ENCODE measurements around the gene CD300LD.

The CD300LD gene

GRCh38 chr17:74543406-74543805 is 48.7 kb downstream of the CD300LD start:
- DNase-seq: no peak

GRCh38 chr17:74542727-74543383 is 49.2 kb downstream of the CD300LD start:
- DNase-seq: no peak

- no peak for DNase-seq
Measured at GRCh38 chr17:74542166-74542565, 49.9 kb downstream of the CD300LD start.

- no peak for DNase-seq
Measured at GRCh38 chr17:74541176-74542111, 50.6 kb downstream of the CD300LD start.

GRCh38 chr17:74539281-74539820 is 52.7 kb downstream of the CD300LD start:
- DNase-seq: no peak

GRCh38 chr17:74536890-74537289 is 55.2 kb downstream of the CD300LD start:
- no peak for DNase-seq

GRCh38 chr17:74532115-74532514 is 60.0 kb downstream of the CD300LD start:
- DNase-seq: no peak

GRCh38 chr17:74531231-74531761 is 60.8 kb downstream of the CD300LD start, which contains the start of gene CD300LB:
CD300LB (minus strand) TSS chr17:74531475; CDS start chr17:74531350, 125 bp downstream.
- DNase-seq: no peak

- no peak for DNase-seq
Measured at GRCh38 chr17:74530831-74531150, 61.3 kb downstream of the CD300LD start.
